PC-3 (cell line): Measurements from ENCODE around the gene ZNF160.

Experiments
- EZH2 ChIP-seq: fragments of 300-600 bp; sonication (generic); IDR thresholded peaks from one replicate; pipeline ENCODE4 v1.6.1; 2017; ENCODE audit warnings: antibody characterized with exemption, mild to moderate bottlenecking, low read length; ENCODE audit not compliant: unreplicated experiment
- EZH2phosphoT487 ChIP-seq: fragments of 300-600 bp; sonication (generic); IDR thresholded peaks from 2 replicates; pipeline ENCODE4 v1.6.1; 2018; ENCODE audit warnings: mild to moderate bottlenecking, antibody characterized with exemption, low read length, borderline replicate concordance
- TF ChIP-seq, protein P1 (sequence below): fragments of 300-600 bp; sonication (generic); conservative IDR thresholded peaks from 2 replicates; pipeline ENCODE4 v1.5.1; 2017; ENCODE audit warnings: antibody characterized with exemption, low read depth, mild to moderate bottlenecking, low read length

DNA sequence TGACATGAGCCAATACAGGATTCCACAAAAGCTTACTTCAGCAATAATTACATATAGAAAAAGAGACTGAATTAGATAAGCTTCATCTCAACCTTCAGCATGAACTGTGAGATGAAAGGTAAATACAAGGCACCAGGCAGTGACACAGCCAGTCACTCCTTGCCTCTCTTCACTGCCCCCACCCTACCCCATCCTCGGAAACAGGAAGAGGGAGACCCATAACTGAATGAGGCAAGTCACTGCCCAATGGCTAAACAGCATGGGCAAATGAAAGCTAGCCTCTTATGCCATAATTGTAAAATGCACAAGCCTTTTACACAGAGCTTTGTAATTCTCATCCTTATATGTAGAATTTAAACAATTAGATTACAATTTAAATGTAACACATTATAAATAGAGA is 1.7 kb downstream of the ZNF160 start:
- TF ChIP-seq, protein P1, sequence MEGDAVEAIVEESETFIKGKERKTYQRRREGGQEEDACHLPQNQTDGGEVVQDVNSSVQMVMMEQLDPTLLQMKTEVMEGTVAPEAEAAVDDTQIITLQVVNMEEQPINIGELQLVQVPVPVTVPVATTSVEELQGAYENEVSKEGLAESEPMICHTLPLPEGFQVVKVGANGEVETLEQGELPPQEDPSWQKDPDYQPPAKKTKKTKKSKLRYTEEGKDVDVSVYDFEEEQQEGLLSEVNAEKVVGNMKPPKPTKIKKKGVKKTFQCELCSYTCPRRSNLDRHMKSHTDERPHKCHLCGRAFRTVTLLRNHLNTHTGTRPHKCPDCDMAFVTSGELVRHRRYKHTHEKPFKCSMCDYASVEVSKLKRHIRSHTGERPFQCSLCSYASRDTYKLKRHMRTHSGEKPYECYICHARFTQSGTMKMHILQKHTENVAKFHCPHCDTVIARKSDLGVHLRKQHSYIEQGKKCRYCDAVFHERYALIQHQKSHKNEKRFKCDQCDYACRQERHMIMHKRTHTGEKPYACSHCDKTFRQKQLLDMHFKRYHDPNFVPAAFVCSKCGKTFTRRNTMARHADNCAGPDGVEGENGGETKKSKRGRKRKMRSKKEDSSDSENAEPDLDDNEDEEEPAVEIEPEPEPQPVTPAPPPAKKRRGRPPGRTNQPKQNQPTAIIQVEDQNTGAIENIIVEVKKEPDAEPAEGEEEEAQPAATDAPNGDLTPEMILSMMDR = no peak
- TF ChIP-seq EZH2 = no peak
- no peak for TF ChIP-seq EZH2phosphoT487
